Measurements from ENCODE around the gene ECD.

Gene ECD

DNA sequence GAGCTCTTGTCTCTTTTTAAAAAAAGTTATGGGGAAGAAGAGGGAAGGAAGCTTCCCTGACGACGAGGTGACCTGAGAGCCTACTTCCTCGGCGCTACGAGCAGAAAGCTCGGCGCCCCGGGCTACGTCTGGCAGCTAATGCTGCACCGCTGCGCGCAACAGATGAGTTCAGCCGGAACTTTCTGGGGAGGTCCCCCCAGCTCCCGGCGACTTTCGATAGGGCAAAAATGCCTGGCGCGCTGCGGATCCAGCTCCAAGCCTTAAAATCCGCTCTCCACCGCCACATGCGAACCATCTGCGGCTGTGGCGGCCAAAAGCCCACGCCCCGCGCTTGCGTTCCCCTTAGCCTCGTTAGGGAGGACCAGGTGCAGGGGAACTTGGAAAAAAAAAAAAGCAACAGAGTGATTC is 71.8 kb downstream of the ECD start:
- no peak for DNase-seq

DNA sequence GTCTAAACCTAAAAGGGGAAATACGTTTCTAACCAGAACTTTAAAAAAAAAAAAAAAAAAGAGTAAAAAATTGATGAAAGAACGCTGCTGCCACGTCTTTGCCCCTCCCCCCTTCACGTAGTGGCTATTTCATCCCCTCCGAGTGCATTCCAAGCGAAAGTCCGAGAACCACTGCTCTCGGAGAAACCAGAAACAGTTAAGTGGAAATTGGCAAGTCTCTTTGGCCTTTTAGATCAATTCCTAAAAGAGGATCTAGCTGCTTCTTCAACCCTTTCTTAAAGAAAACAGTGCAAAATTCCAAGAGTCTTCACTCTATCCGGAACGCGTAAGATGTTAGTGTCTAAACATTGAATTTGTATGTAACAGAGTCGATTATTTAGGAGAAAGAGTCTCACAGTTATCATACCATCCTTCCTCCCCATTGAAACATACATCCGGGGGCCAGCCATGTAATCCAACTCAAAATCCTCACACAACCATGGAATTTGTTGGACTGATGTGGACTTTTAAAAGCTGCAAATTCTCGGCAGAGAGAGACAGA is 72.3 kb downstream of the ECD start:
- DNase-seq = no peak

DNA sequence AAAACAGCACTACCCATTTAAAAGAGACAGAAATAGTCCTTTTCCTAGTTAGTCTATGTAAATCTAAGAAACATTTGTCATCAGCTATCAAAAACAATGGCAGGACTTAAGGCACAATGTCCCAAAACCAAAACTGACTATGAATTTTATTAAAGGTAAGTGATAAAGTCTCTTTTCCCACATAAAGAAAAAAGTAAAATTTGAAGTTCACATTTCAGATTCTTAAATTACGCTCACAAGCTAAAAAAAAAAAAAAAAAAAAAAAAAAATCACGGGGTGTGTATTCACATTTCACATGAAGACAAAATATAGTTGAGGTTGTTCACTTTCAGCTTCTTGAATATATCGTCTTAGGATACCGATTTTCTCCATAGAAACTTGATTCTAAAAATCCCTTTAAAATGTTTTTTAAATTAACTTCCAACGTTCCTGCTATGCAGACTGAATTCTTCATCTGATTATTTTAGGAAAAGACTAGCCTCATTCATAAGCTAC is 72.8 kb downstream of the ECD start:
- DNase-seq = no peak

DNA sequence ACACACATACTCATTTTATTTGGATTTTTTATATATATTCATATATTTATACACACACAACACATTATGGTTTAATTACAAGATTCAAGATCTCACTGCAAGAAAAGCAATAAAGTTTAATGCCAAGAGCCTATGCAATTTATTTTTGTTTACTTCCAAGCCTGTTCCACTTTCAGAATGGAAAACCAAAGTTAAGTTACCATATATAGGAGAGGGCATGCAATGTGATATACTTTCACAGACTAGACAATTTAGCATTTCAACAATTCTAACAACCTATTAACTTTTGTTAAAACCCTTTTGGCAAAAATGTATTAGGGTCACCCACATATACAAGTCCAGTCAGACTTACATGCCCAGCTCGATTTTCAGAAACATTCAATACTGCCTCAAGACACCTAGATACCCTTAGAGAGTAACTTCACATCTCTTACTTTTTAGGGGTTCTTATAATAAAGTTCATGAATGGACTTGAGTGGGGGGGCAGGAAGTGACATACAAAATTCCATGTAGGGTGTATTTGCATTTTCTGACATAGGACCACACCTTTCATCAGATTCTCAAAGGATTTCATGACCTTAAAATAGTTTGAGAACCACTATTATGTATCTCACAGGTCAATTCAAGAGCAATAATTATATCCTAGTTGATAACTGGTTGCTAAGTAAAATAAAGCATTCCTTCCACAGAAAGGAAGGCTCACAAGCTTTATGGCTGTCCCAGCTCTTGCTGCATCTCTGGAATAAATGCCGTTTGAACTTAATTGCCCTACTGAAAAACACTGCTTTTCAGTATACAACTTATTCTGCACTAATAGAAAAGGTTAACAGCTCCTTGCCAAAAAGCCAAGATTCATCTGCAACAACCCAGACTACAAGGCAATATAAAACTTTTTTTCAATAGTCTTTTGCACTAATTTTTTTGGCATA is 73.6 kb downstream of the ECD start:
- DNase-seq = no peak

DNA sequence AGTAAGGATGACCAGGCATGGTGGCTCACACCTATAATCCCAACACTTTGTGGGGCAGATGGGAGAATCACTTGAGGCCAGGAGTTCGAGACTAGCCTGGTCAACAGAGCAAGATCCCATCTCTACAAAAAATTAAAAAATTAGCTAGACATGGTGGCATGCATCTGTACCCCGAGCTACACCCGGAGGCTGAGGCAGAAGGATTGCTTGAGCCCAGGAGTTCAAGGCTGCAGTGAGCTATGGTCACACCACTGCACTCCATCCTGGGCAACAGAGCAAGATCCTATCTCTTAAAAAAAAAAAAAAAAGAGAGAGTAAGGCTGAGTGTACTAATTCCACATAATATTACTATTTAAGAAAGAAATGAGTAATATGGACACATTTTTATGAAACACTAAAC is 75.0 kb downstream of the ECD start:
- no peak for DNase-seq

DNA sequence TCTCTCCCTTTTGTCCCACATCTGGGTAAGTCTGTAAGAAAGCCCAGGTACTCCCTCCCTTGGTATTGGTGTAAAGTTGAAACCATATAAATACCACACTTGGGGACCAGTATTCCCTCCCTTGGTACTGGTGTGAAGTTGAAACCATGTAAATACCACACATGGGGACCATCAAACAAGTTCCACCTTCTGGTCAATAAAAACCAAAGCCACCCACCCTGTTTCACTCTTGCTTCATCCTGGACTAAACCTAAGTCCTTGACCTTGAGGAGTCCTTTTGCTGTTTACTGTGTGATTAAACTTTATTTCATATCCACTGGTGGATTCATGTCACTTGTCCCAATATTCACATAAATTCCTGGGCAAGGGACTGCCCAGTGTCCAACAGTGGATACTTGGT is 79.5 kb downstream of the ECD start:
- DNase-seq = no peak

DNA sequence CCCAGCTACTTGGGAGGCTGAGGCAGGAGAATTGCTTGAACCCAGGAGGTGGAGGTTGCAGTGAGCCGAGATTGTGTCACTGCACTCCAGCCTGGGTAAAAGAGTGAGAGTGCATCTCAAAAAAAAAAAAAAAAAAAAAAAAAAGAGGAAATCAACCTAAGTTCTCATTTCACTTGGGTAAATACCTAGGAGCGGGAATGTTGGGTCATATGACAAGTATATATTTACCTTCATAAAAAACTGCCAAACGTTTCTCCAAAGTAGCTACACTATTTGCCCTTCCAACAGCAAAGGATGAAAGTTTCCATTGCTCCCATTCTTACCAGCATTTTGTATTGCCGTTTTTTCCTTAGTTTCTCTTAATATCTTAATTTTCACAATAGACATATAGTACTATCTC is 81.0 kb downstream of the ECD start:
- no peak for DNase-seq

DNA sequence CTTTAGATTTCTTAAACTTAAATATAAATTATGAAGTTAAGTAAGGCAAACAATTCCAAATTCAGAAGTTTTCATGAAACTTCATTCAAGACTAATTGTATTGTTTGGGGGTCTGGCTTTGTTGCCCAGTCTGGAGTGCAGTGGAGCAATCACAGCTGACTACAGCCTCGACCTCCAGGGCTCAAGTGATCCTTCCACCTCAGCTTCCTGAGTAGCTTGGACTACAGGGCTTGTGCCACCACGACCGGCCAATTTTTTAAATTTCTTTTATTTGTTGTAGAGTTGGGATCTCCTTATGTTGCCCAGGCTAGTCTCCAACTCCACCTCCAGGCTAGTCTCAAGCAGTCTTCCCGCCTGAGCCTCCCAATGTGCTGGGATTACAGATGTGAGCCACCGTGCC is 83.6 kb downstream of the ECD start:
- no peak for DNase-seq
